ENCODE data around the gene DDO. TPM values are rescaled to one million over a fixed set of nuclear protein-coding genes. Genes with fewer than 3 reads are reported as not detected.

The DDO gene
- total and polyA plus RNA-seq, 2 experiments from 2014 or later = 0.10 TPM; not detected in 1

DNA sequence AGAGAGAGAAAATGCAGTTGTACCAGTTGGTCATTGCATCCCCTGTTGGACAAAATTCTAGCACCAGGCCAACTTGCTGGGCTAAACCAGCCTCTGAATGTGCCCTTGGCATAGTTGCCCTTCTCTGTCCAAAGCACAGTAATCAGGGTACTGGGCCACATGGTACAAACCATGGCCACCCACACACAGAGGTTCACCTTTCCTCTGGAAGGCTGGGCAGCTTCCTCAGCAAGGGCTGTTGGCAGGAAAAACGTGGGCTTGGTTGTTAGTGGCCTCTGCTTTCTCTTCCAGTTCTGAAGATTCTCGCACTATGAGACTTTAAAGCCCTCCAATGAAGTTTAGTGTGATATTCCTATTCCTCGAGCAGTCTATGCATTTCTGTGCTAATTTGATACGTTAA is 706 bp downstream of the DDO start (continued):
- TF ChIP-seq, protein P1, sequence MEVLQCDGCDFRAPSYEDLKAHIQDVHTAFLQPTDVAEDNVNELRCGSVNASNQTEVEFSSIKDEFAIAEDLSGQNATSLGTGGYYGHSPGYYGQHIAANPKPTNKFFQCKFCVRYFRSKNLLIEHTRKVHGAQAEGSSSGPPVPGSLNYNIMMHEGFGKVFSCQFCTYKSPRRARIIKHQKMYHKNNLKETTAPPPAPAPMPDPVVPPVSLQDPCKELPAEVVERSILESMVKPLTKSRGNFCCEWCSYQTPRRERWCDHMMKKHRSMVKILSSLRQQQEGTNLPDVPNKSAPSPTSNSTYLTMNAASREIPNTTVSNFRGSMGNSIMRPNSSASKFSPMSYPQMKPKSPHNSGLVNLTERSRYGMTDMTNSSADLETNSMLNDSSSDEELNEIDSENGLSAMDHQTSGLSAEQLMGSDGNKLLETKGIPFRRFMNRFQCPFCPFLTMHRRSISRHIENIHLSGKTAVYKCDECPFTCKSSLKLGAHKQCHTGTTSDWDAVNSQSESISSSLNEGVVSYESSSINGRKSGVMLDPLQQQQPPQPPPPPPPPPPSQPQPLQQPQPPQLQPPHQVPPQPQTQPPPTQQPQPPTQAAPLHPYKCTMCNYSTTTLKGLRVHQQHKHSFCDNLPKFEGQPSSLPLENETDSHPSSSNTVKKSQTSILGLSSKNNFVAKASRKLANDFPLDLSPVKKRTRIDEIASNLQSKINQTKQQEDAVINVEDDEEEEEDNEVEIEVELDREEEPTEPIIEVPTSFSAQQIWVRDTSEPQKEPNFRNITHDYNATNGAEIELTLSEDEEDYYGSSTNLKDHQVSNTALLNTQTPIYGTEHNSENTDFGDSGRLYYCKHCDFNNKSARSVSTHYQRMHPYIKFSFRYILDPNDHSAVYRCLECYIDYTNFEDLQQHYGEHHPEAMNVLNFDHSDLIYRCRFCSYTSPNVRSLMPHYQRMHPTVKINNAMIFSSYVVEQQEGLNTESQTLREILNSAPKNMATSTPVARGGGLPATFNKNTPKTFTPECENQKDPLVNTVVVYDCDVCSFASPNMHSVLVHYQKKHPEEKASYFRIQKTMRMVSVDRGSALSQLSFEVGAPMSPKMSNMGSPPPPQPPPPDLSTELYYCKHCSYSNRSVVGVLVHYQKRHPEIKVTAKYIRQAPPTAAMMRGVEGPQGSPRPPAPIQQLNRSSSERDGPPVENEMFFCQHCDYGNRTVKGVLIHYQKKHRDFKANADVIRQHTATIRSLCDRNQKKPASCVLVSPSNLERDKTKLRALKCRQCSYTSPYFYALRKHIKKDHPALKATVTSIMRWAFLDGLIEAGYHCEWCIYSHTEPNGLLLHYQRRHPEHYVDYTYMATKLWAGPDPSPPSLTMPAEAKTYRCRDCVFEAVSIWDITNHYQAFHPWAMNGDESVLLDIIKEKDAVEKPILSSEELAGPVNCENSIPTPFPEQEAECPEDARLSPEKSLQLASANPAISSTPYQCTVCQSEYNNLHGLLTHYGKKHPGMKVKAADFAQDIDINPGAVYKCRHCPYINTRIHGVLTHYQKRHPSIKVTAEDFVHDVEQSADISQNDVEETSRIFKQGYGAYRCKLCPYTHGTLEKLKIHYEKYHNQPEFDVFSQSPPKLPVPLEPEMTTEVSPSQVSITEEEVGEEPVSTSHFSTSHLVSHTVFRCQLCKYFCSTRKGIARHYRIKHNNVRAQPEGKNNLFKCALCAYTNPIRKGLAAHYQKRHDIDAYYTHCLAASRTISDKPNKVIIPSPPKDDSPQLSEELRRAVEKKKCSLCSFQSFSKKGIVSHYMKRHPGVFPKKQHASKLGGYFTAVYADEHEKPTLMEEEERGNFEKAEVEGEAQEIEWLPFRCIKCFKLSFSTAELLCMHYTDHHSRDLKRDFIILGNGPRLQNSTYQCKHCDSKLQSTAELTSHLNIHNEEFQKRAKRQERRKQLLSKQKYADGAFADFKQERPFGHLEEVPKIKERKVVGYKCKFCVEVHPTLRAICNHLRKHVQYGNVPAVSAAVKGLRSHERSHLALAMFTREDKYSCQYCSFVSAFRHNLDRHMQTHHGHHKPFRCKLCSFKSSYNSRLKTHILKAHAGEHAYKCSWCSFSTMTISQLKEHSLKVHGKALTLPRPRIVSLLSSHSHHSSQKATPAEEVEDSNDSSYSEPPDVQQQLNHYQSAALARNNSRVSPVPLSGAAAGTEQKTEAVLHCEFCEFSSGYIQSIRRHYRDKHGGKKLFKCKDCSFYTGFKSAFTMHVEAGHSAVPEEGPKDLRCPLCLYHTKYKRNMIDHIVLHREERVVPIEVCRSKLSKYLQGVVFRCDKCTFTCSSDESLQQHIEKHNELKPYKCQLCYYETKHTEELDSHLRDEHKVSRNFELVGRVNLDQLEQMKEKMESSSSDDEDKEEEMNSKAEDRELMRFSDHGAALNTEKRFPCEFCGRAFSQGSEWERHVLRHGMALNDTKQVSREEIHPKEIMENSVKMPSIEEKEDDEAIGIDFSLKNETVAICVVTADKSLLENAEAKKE (CRISPR knock-in tag; IDR thresholded peaks at IDR 0.05) = no peak
- no peak for TF ChIP-seq ZNF331 (CRISPR knock-in tag; IDR thresholded peaks at IDR 0.05; ENCODE audit: low read depth)
- TF ChIP-seq, protein P2, sequence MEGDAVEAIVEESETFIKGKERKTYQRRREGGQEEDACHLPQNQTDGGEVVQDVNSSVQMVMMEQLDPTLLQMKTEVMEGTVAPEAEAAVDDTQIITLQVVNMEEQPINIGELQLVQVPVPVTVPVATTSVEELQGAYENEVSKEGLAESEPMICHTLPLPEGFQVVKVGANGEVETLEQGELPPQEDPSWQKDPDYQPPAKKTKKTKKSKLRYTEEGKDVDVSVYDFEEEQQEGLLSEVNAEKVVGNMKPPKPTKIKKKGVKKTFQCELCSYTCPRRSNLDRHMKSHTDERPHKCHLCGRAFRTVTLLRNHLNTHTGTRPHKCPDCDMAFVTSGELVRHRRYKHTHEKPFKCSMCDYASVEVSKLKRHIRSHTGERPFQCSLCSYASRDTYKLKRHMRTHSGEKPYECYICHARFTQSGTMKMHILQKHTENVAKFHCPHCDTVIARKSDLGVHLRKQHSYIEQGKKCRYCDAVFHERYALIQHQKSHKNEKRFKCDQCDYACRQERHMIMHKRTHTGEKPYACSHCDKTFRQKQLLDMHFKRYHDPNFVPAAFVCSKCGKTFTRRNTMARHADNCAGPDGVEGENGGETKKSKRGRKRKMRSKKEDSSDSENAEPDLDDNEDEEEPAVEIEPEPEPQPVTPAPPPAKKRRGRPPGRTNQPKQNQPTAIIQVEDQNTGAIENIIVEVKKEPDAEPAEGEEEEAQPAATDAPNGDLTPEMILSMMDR (conservative IDR thresholded peaks at IDR 0.05; ENCODE audit: low read depth in 2 of 2) = no peak
- TF ChIP-seq JUNB (IDR thresholded peaks at IDR 0.05; ENCODE audit: unreplicated experiment) = no peak
- TF ChIP-seq EZH2phosphoT487 (IDR thresholded peaks at IDR 0.05; ENCODE audit: unreplicated experiment) = no peak
- no peak for TF ChIP-seq ZNF114 (CRISPR knock-in tag; IDR thresholded peaks at IDR 0.05)

DNA sequence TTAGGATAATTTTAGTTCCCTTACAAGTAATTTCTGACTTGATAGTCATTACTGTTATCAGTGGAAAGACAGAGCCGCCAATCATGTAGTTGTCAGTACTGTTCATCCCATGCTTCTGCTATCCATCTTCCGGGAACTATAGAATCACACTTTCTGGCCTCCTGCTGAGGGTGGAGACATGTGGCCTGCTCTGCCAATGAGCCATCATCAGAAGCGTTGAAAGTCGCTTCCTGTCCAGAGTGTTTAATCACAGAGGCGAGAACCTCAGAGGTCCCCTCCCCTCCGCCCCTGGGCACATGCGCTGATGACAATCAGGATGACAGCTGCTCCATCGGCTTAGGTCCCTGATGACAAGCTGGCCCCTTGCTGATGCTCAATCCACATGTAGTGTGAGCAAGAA is 3.0 kb downstream of the DDO start:
- peaks cover 15% of the 10 kb centered on the region for H3K9me3 Mint-ChIP-seq
- H3F3A ChIP-seq (replicated peaks; ENCODE audit: low read depth) = no peaks in the 10 kb centered on the region
- no peaks in the 10 kb centered on the region for H3K36me3 ChIP-seq (ENCODE audit: insufficient read depth)
- ATAC-seq (no peak), DNase-seq (ENCODE audit: low spot score) (no peak)
- H3K4me2 ChIP-seq = no peak overlapping the region
- no peak overlapping the region for H3K27ac ChIP-seq (ENCODE audit: low read depth)
- no peak overlapping the region for H2AFZ ChIP-seq
- no peak overlapping the region for H3K4me3 Mint-ChIP-seq
- no peaks in the 10 kb centered on the region for H4K20me1 ChIP-seq (replicated peaks; ENCODE audit: insufficient read depth)
- no peaks in the 10 kb centered on the region; the same call in 2 of the 3 replicates for H3K4me1 Mint-ChIP-seq
- TF ChIP-seq JUNB (IDR thresholded peaks at IDR 0.05; ENCODE audit: unreplicated experiment) = no peak
- no peak overlapping the region for H3K4me3 ChIP-seq
- 0 out of 3 replicates have a peak, but pooled peaks cover 3% of the 10 kb centered on the region for H3K36me3 Mint-ChIP-seq (ENCODE audit: low read depth)
- no peaks in the 10 kb centered on the region for H3K27me3 ChIP-seq (ENCODE audit: insufficient read depth)
- no peaks in the 10 kb centered on the region for H3K79me2 ChIP-seq (replicated peaks; ENCODE audit: insufficient read depth)
- peaks cover 8% of the 10 kb centered on the region for H3K27me3 Mint-ChIP-seq (ENCODE audit: insufficient read depth, low read depth, poor library complexity)
- no peaks in the 10 kb centered on the region for H3K4me1 ChIP-seq (ENCODE audit: insufficient read depth)
- H3K9me2 ChIP-seq (ENCODE audit: insufficient read depth) = no peaks in the 10 kb centered on the region
- no peak overlapping the region for H3K27ac Mint-ChIP-seq
